AG09319 (cell line): Measurements from ENCODE around the gene HOXB2.

Experiments used
- DNase-seq: peaks from one replicate; pipeline ENCODE4 v3.0.0-alpha.2; 2010; ENCODE audit warnings: low read depth; ENCODE audit errors: extremely low read depth
- CTCF ChIP-seq: IDR thresholded peaks from 2 replicates; pipeline ENCODE4 v1.5.1; 2011; ENCODE audit warnings: low read depth, mild to moderate bottlenecking, inconsistent platforms, low read length, moderate library complexity

Gene HOXB2

GRCh38 chr17:48584223-48584741 is 39.4 kb upstream of the HOXB2 start:
- no peak for TF ChIP-seq CTCF
- no peak for DNase-seq

GRCh38 chr17:48583708-48584222 is 38.9 kb upstream of the HOXB2 start:
- no peak for DNase-seq
- TF ChIP-seq CTCF, result no peak

- DNase-seq, result no peak
- TF ChIP-seq CTCF, result no peak
Observed at GRCh38 chr17:48582750-48583069, 37.8 kb upstream of the HOXB2 start.

GRCh38 chr17:48579760-48580554 is 35.0 kb upstream of the HOXB2 start:
- TF ChIP-seq CTCF, result no peak
- DNase-seq, result no peak

GRCh38 chr17:48579471-48579759 is 34.5 kb upstream of the HOXB2 start:
- TF ChIP-seq CTCF, result no peak
- DNase-seq, result no peak

- no peak for DNase-seq
Observed at GRCh38 chr17:48578616-48579470, 33.9 kb upstream of the HOXB2 start.

More at GRCh38 chr17:48578616-48579470, 33.9 kb upstream of the HOXB2 start:
- TF ChIP-seq CTCF, result no peak
